ENCODE data around the gene KCNJ1.

Gene KCNJ1

DNA sequence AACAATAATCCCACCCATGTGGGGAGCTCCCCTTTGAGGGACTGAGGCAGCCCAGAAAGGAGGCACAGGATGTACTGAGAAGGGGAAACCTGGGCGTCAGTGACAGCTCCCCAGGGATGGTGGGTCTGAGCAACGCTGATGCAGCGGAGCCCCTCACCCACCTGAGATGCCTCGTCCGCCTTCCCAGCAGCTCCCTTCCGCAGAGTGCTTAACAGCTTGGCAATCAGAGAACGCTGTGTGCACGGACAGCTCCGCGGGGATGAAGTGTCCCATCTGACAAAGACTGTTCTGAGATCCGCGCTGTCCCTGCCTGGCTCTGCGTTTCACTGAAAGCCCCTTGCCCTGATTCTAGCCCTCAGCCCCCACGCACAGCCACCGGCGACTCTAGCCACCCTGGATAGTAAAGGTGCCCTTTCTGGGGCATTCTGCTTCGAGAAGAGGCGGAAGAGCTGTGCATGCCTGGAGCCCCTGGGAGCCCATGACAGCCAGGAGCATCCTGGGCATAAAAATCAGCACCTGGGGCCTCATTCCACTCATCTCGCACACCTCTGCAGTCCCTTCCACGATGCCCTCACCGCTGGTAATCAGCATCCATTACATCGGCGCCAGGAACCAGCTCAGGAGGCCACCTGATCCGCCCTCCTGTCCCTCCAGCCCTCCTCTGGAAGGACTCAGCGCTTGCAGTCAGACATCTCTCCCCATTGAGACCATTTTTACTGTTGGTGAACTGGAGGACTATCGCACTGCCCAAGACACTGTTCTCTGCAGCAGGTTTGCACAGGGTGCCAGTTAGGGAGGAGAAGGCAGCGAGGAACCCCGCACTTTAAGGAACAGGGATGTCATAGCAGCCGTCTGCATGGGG, 34.8 kb upstream of the KCNJ1 start:
- DNase-seq (ENCODE audit: low read depth in 2 of 2): no peak

GRCh38 chr11:128900468-128900867, 33.4 kb upstream of the KCNJ1 start:
- no peak for DNase-seq (ENCODE audit: low read depth in 2 of 2)

- DNase-seq (ENCODE audit: low read depth in 2 of 2): no peak
Measured at GRCh38 chr11:128898580-128899344, 31.7 kb upstream of the KCNJ1 start.

DNA sequence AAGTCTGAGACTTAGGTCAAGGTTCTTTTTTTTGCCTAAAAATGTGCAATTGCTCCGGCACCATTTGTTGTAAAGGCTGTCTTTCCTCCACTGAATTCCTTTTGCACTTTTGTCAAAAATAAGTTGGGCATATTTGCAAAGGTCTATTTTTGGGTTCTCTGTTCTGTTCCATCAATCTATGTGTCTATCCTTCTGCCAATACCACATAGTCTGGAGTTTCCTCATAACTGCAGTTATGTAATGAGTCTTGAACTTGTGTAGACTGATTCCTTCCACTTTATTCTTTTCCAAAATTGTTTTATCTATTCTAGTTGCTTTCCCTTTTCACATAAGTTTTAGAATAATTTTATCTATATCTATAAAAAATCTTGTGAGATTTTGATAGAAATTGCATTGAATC, 30.7 kb upstream of the KCNJ1 start:
- DNase-seq (ENCODE audit: low read depth in 2 of 2): no peak

DNA sequence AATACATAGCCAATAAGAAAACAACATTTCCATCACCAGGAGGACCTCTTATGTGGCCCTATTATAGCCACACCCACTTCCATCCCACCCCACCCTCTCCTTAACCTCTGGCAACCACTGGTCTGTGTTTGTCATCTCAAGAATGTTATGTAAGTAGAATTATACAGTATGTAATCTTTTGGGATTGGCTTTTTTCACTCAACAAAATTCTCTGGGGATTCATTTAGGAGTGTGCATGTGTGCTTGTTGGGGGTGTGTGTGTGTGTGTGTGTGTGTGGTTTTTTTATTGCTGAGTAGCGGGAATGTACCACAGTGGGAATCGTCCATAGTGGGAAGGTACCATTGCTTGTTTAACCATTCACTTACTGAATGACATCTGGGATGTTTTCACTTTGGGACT, 29.3 kb upstream of the KCNJ1 start:
- no peak for DNase-seq (ENCODE audit: low read depth in 2 of 2)

DNA sequence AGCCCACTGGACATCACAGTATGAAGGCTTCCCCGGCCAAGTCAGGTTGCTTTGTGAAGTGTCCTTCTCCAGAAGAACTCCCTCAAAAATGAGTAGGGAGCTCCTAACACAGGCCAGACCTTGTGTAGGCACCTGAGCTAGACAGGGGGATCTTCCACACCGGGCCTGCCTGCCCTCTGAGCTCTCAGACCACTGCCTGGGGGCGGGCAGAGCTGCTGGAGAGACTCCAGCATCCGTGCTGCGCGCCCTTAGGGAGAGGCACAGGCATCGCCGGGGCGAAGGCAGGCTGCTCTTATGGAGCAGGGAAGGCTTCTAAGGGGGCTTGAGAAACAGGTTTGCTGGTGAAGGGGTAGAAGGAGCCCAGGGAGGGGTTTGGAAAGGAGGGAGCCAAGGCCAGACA, 28.4 kb upstream of the KCNJ1 start:
- DNase-seq (ENCODE audit: low read depth in 2 of 2): no peak

- DNase-seq (ENCODE audit: low read depth in 2 of 2): no peak
Measured at GRCh38 chr11:128894685-128895084, 27.6 kb upstream of the KCNJ1 start.

DNA sequence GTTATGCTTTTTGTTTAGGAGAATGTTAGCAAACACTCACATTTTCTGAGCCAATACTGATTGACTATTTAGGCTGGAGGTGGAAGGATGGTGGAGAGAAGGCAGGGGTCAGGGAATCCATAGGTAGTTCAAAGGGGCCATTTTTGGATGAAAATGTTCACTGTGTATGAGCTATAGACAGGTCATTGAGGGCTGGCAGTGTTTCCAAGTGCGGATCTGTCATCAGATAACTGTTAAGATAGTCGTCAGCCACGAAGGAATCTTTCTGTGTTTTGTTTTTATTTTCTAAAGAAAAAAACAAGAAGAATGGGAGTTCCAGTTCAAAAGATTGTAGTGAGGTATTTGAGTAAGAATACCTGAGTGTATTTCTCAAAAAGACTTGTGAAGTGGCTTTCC, 27.2 kb upstream of the KCNJ1 start:
- no peak for DNase-seq (ENCODE audit: low read depth in 2 of 2)

DNA sequence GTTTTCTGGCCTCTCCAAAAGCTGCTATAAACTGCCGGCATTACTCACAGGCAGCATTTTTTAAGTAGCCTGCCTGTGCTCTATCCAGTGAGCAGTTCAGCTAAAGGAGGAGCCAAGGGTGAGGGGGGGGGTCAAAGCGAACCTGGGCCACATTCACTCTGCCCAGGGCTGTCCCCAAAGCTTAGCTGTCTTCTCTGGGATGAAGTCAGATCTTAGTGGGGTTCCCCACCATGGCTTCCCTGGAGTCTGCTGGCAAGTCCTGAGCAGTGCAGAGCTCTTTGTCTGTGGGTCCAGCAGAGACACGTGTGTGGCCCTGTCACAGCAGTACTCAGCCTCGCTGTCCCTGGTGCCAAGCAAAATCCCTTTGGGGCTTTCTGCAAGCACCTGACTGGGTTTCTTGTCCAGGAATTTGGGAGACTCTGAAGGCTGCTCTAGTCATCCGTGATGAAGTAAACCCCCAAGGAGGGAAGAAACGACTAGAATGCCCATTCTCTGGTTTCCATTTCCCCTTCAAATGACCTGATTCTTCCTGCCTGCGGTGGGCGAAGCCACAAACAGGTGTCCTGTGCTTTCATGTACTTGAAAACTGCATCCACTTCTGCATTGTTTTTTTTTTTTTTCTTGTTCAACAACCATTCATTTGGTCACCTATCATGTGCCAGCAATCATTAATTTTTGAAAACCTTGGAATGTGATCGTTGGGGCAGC, 26.6 kb upstream of the KCNJ1 start:
- DNase-seq (ENCODE audit: low read depth in 2 of 2): no peak

DNA sequence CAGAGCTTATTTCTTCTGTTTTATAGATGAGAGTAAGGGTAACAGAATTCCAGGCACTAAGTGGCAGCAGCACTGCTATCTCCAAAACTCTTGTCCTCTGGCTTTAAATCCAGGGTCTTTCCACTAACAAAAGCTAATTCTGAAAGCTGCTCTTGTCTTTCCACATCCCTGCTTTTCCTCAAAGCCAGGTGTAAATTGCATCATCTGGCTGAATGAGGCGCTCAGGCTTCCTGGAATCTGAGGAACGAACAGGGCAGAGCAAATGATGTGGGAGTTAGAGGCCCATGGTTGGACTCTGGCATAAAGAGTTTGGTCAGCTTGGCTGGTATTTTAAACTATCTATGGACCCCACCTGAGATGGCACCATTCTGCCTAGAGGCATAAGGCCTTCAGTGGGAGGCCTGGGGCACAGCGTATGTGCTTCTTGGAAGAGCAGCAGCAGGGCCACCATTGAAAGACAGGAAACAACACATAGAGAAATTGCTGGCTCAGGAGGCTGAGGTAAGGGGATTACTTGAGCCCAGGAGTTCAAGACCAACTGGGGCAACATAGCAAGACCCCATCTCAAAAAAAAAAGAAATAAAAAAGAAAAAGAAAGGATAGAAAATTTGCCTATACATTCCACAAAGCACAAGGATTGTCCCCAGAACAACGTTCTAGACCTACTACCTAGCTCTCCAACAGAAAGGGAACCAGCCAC, 25.9 kb upstream of the KCNJ1 start:
- DNase-seq (ENCODE audit: low read depth in 2 of 2): no peak

DNA sequence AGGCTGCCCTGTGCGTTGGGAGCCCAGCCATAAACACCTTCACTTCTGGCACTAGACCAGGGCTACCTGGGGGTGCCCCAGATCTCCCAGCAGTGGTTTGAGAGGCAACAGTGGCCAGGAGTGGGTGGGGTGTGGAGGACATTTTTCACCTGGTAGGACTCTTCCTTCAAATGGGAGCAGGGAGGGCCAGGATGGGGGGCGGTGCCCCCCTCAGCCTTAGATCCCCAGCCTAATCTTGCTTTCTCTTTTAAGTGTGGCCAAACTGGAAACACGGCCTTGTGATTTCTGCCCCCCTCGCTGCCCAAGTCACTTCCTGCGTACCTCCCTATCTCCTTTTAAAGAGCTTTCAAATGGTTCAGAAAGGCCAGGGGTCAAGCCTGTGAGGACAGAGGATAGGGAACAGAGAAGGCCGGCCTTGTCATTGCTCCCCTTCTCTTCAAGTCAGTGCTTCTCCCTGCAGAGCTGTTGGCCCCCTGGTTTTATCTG, 24.9 kb upstream of the KCNJ1 start:
- DNase-seq (ENCODE audit: low read depth in 2 of 2): no peak

DNA sequence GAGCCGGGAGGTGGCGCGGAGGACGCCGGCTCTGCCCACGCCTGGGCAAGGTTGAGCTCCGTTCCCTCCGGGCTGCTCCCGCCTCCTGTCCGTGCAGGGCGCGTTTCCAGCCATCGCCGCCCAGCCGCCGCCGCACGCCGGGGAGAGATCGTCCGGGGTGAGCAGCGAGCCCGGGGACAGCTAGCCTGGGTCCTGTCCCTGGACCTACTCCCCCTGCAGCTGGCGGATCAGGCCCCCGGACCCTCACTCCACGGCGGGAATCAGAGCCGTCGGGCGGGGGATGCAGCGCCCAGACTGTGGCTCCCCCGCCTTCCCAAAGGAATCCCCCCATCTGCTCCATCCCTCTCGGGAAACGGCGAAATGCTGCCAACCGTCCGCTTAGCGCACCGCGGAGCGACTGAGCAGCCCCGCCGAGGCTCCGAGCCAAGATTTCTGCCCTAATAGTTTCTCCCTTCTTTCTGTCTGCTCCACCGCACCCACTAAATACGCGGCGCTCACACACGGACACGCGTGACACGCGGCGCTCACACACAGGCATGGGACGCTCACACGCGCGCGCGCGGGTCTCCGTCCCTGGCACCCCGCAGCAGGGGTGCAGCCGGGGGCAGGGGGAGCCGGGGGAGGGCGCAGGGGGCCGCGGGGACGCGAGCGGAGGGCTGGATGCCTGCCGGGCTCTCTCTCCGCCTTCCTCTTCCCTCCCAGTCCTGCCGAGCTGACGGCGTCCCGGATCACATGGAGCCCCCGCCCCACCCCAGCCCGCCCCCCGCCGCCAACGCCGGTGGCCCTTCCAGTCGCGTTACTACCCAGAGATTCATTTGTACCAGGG, 23.7 kb upstream of the KCNJ1 start, which contains the start of gene KCNJ5:
Gene KCNJ5, plus strand, starts transcription at position 814 of the 826 bp plus-strand sequence. CDS start 19,918 bp downstream, outside the sequence.
- DNase-seq (ENCODE audit: low read depth in 2 of 2): no peak

GRCh38 chr11:128890216-128890542, 23.1 kb upstream of the KCNJ1 start:
- no peak for DNase-seq (ENCODE audit: low read depth in 2 of 2)

- no peak for DNase-seq (ENCODE audit: low read depth in 2 of 2)
Measured at GRCh38 chr11:128889657-128890213, 22.6 kb upstream of the KCNJ1 start.

DNA sequence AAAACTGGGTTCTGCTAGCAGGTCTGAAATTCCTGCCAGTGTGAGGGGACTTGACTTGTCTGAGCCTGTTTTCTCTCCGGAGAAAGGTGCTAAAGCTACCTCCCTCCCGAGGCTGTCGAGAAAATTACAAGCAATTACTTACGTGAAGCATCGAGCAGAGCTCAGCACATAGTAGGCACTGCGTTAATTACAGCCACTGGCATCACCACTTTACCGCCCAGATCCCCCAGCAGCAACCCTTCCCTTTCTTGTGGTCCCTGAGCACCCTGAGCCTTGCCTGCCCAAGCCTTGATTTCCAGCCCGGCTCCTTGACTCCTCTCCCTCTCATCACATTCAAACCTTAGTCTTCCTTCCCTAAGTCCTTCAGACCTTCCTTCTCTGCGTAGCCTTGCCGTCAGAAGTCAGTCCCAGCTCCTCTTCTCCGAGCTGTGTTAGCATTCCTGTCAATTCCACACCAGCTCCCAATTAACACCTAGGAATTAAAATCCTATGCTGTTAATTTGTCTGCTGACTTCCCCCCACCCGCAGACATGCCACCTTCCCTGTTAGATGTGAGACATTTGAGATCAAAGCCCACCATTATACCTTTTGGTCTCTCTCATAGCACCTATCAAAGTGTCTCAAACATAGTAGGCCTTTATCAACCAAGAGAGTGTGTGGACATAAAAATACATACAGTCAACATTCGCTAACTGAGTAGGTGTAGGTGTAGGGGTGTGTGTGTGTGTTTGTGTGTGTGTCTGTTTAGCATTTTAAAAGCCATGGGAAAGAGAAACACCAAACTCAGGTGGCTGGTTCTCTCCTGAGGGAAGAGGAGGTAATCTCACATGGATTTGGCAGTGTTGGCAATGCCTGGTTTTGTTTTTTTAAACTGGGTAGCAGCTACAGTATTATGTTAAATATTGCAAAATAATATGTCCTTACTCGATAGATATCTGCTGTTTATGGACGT, 21.2 kb upstream of the KCNJ1 start:
- no peak for DNase-seq (ENCODE audit: low read depth in 2 of 2)

DNA sequence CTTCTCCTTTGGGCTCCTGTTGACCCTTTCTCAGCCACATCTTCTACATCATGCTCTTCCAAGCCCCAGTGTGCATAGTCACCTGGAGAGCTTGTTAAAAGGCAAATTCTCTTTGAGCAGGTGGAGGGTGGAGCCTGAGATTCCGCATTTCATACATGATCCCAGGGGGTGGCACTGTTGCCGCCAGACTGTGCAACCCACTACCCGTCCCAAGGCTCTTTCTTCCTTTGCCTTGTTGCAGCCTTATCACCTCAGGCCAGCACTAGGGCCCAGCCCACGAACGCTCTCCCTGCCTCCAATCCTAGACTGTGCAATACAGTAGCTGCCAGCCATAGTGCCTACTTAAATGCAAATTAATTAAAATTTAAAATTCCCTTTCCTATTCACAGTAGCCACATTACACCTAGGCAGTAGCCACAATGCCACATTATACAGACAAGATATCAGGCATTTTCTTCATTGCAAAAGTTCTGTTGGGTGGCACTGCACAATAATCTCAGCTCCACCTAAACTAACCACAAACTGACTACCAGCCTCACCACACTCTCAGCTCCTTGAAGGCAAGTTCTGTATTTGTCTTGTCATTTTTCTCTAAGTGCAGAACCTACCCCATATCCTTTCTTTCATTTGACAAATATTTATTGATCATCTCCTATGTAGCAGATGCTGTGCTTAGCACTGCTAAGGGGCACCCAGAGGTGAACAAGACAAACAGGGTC, 19.5 kb upstream of the KCNJ1 start:
- no peak for DNase-seq (ENCODE audit: low read depth in 2 of 2)

DNA sequence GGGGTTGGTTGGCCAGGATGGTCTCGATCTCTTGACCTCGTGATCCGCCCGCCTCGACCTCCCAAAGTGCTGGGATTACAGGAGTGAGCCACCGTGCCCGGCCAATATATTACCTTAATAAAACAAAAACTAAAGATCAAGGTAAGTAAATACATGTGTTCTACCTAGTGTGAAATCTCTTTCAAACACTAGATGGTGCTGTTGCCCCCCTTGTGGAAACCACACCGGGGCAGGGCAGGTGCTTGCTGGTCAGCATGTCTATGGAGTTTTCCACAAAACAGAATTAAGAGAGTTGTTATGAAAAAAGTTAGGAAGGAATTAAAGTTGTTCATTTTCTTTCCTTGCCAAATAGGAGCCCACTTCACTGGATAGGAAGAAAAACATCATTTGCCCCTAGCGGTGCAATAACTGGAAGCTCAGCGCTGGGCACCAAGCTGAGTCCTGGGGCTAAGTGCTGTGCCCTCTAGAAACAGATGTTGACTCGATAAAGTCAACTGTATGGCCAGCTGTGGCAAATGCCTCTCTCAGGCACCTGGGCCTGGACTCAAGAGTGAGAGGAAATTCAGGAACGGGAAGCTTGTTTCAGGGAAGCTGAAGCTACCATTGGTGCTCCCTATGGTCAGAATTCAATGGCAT, 17.7 kb upstream of the KCNJ1 start:
- DNase-seq (ENCODE audit: low read depth in 2 of 2): peak in 1 of 2 donors; percentile 35

- no peak for DNase-seq (ENCODE audit: low read depth in 2 of 2)
Measured at GRCh38 chr11:128884054-128884453, 17.0 kb upstream of the KCNJ1 start.
